ENCODE results near the gene MAN2C1. TPM values are rescaled to one million over a fixed set of nuclear protein-coding genes. Genes with fewer than 3 reads are reported as not detected.
"Not testable (repeated sequence)": the region's sequence is repeated elsewhere in the genome, so short reads cannot be mapped to it uniquely, and the experiment has no call there.

The MAN2C1 gene
- total RNA-seq, 1 donor from 2014 or later: 104 TPM

- TF ChIP-seq CTCF (conservative IDR thresholded peaks at IDR 0.05; ENCODE audit: low read depth, low read length): no peak
- no peak for DNase-seq (ENCODE audit: low read depth)
- no peak overlapping the region for H3K4me3 ChIP-seq (ENCODE audit: low read depth, low read length)
These were observed 46.7 kb downstream of the MAN2C1 start for GRCh38 chr15:75321711-75322110.

- DNase-seq (ENCODE audit: low read depth); H3K4me3 ChIP-seq (ENCODE audit: low read depth, low read length): not testable (repeated sequence)
These were observed 49.0 kb downstream of the MAN2C1 start for GRCh38 chr15:75319231-75319897.

GRCh38 chr15:75314552-75315290, 53.7 kb downstream of the MAN2C1 start:
- no peak for DNase-seq (ENCODE audit: low read depth)
- no peak overlapping the region for H3K4me3 ChIP-seq (ENCODE audit: low read depth, low read length)
- no peak for TF ChIP-seq CTCF (conservative IDR thresholded peaks at IDR 0.05; ENCODE audit: low read depth, low read length)

GRCh38 chr15:75313116-75313845, 55.1 kb downstream of the MAN2C1 start:
- H3K4me3 ChIP-seq (ENCODE audit: low read depth, low read length): no peak overlapping the region
- no peak for DNase-seq (ENCODE audit: low read depth)
- TF ChIP-seq CTCF (conservative IDR thresholded peaks at IDR 0.05; ENCODE audit: low read depth, low read length): no peak

- not testable (repeated sequence) for DNase-seq (ENCODE audit: low read depth)
These were observed 55.9 kb downstream of the MAN2C1 start for GRCh38 chr15:75312548-75312947.

GRCh38 chr15:75309711-75310110, 58.7 kb downstream of the MAN2C1 start:
- DNase-seq (ENCODE audit: low read depth): no peak
- H3K4me3 ChIP-seq (ENCODE audit: low read depth, low read length): no peak overlapping the region
- TF ChIP-seq CTCF (conservative IDR thresholded peaks at IDR 0.05; ENCODE audit: low read depth, low read length): no peak

More at GRCh38 chr15:75312548-75312947, 55.9 kb downstream of the MAN2C1 start:
- H3K4me3 ChIP-seq (ENCODE audit: low read depth, low read length): not testable (repeated sequence)

GRCh38 chr15:75307778-75308390, 60.5 kb downstream of the MAN2C1 start:
- H3K4me3 ChIP-seq (ENCODE audit: low read depth, low read length): no peak overlapping the region
- no peak for DNase-seq (ENCODE audit: low read depth)
- peak; percentile 61 for TF ChIP-seq CTCF (conservative IDR thresholded peaks at IDR 0.05; ENCODE audit: low read depth, low read length)
